Activated naive CD4-positive, alpha-beta T cell treated with anti-CD3 and anti-CD28 coated beads, Interleukin-2, amount 50 U/mL, for 24 hours (primary cell): ENCODE results near the gene ESAM.

ENCODE experiments used
- H3K27ac Mint-ChIP-seq: one replicate; pipeline ENCODE4 v1.8.0; 2021; ENCODE audit warnings: mild to moderate bottlenecking, mixed read lengths
- H3K27me3 Mint-ChIP-seq: one replicate; pipeline ENCODE4 v1.8.0; 2021; ENCODE audit warnings: mixed read lengths
- H3K36me3 Mint-ChIP-seq: one replicate; pipeline ENCODE4 v1.8.0; 2021; ENCODE audit warnings: mixed read lengths
- H3K4me1 Mint-ChIP-seq: one replicate; pipeline ENCODE4 v1.8.0; 2021; ENCODE audit warnings: mixed read lengths
- H3K4me3 Mint-ChIP-seq: one replicate; pipeline ENCODE4 v1.8.0; 2021; ENCODE audit warnings: mild to moderate bottlenecking, mixed read lengths
- H3K9me3 Mint-ChIP-seq: one replicate; pipeline ENCODE4 v1.8.0; 2021; ENCODE audit warnings: mixed read lengths

Gene ESAM

GRCh38 chr11:124760205-124760652 is 1.9 kb downstream of the ESAM start:
- H3K9me3 Mint-ChIP-seq, result no peaks in the 10 kb centered on the region
- peaks cover 21% of the 10 kb centered on the region for H3K27me3 Mint-ChIP-seq
- peaks cover 29% of the 10 kb centered on the region for H3K4me1 Mint-ChIP-seq
- H3K27ac Mint-ChIP-seq, result no peak overlapping the region
- no peaks in the 10 kb centered on the region for H3K36me3 Mint-ChIP-seq
- peak overlapping the region; percentile 61 for H3K4me3 Mint-ChIP-seq

GRCh38 chr11:124759266-124760204 is 2.6 kb downstream of the ESAM start:
- H3K36me3 Mint-ChIP-seq, result no peaks in the 10 kb centered on the region
- H3K4me1 Mint-ChIP-seq, result peaks cover 29% of the 10 kb centered on the region
- peaks cover 21% of the 10 kb centered on the region for H3K27me3 Mint-ChIP-seq
- H3K9me3 Mint-ChIP-seq, result no peaks in the 10 kb centered on the region
- peak overlapping the region; percentile 61 for H3K4me3 Mint-ChIP-seq
- H3K27ac Mint-ChIP-seq, result no peak overlapping the region

GRCh38 chr11:124758355-124759265 is 3.5 kb downstream of the ESAM start:
- H3K4me3 Mint-ChIP-seq, result peak overlapping the region; percentile 78
- no peaks in the 10 kb centered on the region for H3K9me3 Mint-ChIP-seq
- peaks cover 21% of the 10 kb centered on the region for H3K27me3 Mint-ChIP-seq
- no peaks in the 10 kb centered on the region for H3K36me3 Mint-ChIP-seq
- H3K27ac Mint-ChIP-seq, result no peak overlapping the region
- H3K4me1 Mint-ChIP-seq, result peaks cover 29% of the 10 kb centered on the region

- no peak overlapping the region for H3K27ac Mint-ChIP-seq
- H3K27me3 Mint-ChIP-seq, result peaks cover 19% of the 10 kb centered on the region
- H3K9me3 Mint-ChIP-seq, result no peaks in the 10 kb centered on the region
- H3K4me1 Mint-ChIP-seq, result peaks cover 25% of the 10 kb centered on the region
- no peaks in the 10 kb centered on the region for H3K36me3 Mint-ChIP-seq
- no peak overlapping the region for H3K4me3 Mint-ChIP-seq
These were observed 4.8 kb downstream of the ESAM start for GRCh38 chr11:124757320-124757719.

- Mint-ChIP-seq H3K9me3 (no peaks in the 10 kb centered on the region), H3K27ac (no peak overlapping the region), H3K4me3 (no peak overlapping the region), H3K27me3 (peaks cover 19% of the 10 kb centered on the region), H3K36me3 (no peaks in the 10 kb centered on the region), H3K4me1 (peaks cover 25% of the 10 kb centered on the region)
These were observed 5.3 kb downstream of the ESAM start for GRCh38 chr11:124756753-124757227.

- H3K27ac Mint-ChIP-seq, result no peak overlapping the region
- H3K27me3 Mint-ChIP-seq, result peaks cover 19% of the 10 kb centered on the region
- H3K36me3 Mint-ChIP-seq, result no peaks in the 10 kb centered on the region
- no peaks in the 10 kb centered on the region for H3K9me3 Mint-ChIP-seq
- peaks cover 19% of the 10 kb centered on the region for H3K4me1 Mint-ChIP-seq
- no peak overlapping the region for H3K4me3 Mint-ChIP-seq
These were observed 5.9 kb downstream of the ESAM start for GRCh38 chr11:124756033-124756752.

- H3K36me3 Mint-ChIP-seq, result no peaks in the 10 kb centered on the region
- H3K9me3 Mint-ChIP-seq, result no peaks in the 10 kb centered on the region
- peaks cover 15% of the 10 kb centered on the region for H3K4me1 Mint-ChIP-seq
- H3K27me3 Mint-ChIP-seq, result peaks cover 14% of the 10 kb centered on the region
- no peak overlapping the region for H3K4me3 Mint-ChIP-seq
- H3K27ac Mint-ChIP-seq, result no peak overlapping the region
These were observed 7.4 kb downstream of the ESAM start for GRCh38 chr11:124754710-124755109.

- H3K9me3 Mint-ChIP-seq, result no peaks in the 10 kb centered on the region
These were observed 7.8 kb downstream of the ESAM start for GRCh38 chr11:124754309-124754708.

GRCh38 chr11:124753624-124754023 is 8.5 kb downstream of the ESAM start:
- Mint-ChIP-seq H3K27ac (no peak overlapping the region), H3K4me1 (peaks cover 10% of the 10 kb centered on the region), H3K9me3 (no peaks in the 10 kb centered on the region), H3K27me3 (peaks cover 11% of the 10 kb centered on the region), H3K4me3 (no peak overlapping the region), H3K36me3 (no peaks in the 10 kb centered on the region)

More at GRCh38 chr11:124754309-124754708, 7.8 kb downstream of the ESAM start:
- H3K4me3 Mint-ChIP-seq, result no peak overlapping the region
- no peaks in the 10 kb centered on the region for H3K36me3 Mint-ChIP-seq
- H3K27ac Mint-ChIP-seq, result no peak overlapping the region
- peaks cover 14% of the 10 kb centered on the region for H3K27me3 Mint-ChIP-seq
- peaks cover 11% of the 10 kb centered on the region for H3K4me1 Mint-ChIP-seq

GRCh38 chr11:124753205-124753604 is 8.9 kb downstream of the ESAM start:
- H3K9me3 Mint-ChIP-seq, result no peaks in the 10 kb centered on the region
- no peaks in the 10 kb centered on the region for H3K36me3 Mint-ChIP-seq
- H3K4me3 Mint-ChIP-seq, result no peak overlapping the region
- peaks cover 8% of the 10 kb centered on the region for H3K27me3 Mint-ChIP-seq
- H3K27ac Mint-ChIP-seq, result no peak overlapping the region
- H3K4me1 Mint-ChIP-seq, result peaks cover 5% of the 10 kb centered on the region

GRCh38 chr11:124752471-124753102 is 9.5 kb downstream of the ESAM start:
- Mint-ChIP-seq H3K4me3 (peak overlapping the region; percentile 49), H3K9me3 (no peaks in the 10 kb centered on the region), H3K4me1 (peaks cover 3% of the 10 kb centered on the region), H3K27me3 (peaks cover 7% of the 10 kb centered on the region), H3K36me3 (no peaks in the 10 kb centered on the region), H3K27ac (peak overlapping the region; percentile 12)

GRCh38 chr11:124751741-124752470 is 10.2 kb downstream of the ESAM start, which contains the start of gene VSIG2:
VSIG2 (minus strand) TSS chr11:124752255; CDS start chr11:124752137, 118 bp downstream.
- peak within 1 kb of the TSS; percentile 12 for H3K27ac Mint-ChIP-seq

GRCh38 chr11:124751391-124751740 is 10.7 kb downstream of the ESAM start:
- Mint-ChIP-seq H3K4me3 (no peak overlapping the region), H3K4me1 (peaks cover 11% of the 10 kb centered on the region), H3K27me3 (peaks cover 2% of the 10 kb centered on the region), H3K27ac (no peak overlapping the region), H3K36me3 (no peaks in the 10 kb centered on the region), H3K9me3 (no peaks in the 10 kb centered on the region)

More at GRCh38 chr11:124751741-124752470, 10.2 kb downstream of the ESAM start, which contains the start of gene VSIG2:
- Mint-ChIP-seq H3K9me3 (no peaks in the 10 kb centered on the region), H3K27me3 (peaks cover 6% of the 10 kb centered on the region), H3K4me3 (peak within 1 kb of the TSS; percentile 49), H3K4me1 (peaks cover 8% of the 10 kb centered on the region), H3K36me3 (no peaks in the 10 kb centered on the region)

GRCh38 chr11:124749912-124750311 is 12.2 kb downstream of the ESAM start:
- no peaks in the 10 kb centered on the region for H3K36me3 Mint-ChIP-seq
- no peak overlapping the region for H3K4me3 Mint-ChIP-seq
- no peaks in the 10 kb centered on the region for H3K9me3 Mint-ChIP-seq
- no peak overlapping the region for H3K27ac Mint-ChIP-seq
- peaks cover 17% of the 10 kb centered on the region for H3K4me1 Mint-ChIP-seq
- peaks cover 2% of the 10 kb centered on the region for H3K27me3 Mint-ChIP-seq
